Measurements from ENCODE around the gene TEAD1. TPM values are rescaled to one million over a fixed set of nuclear protein-coding genes. Genes with fewer than 3 reads are reported as not detected.

Gene TEAD1
- total RNA-seq, 4 donors from 2014 or later: 46.1 to 175 (median 126) TPM

GRCh38 chr11:12789054-12789453 lies 114.8 kb downstream of the TEAD1 start:
- in situ Hi-C loops (cut with MboI; ENCODE audit: low sequenced_read_pairs in 4 of 4): no loop called here
- Histone ChIP-seq H3K36me3 (no peaks in the 10 kb centered on the region), H3K4me1 (peaks cover 46 to 78% of the 10 kb centered on the region in 2 donors), H3K4me3 (no peak overlapping the region), H3K9me3 (no peaks in the 10 kb centered on the region), H3K27me3 (no peaks in the 10 kb centered on the region), H3K27ac (peak overlapping the region; percentile 64 to 95 (median 90))
- intact Hi-C loops (cut with DNase I; ENCODE audit: low total_unique reads): no loop called here
- TF ChIP-seq POLR2A (IDR thresholded peaks at IDR 0.05): no peak
- TF ChIP-seq, protein P1, sequence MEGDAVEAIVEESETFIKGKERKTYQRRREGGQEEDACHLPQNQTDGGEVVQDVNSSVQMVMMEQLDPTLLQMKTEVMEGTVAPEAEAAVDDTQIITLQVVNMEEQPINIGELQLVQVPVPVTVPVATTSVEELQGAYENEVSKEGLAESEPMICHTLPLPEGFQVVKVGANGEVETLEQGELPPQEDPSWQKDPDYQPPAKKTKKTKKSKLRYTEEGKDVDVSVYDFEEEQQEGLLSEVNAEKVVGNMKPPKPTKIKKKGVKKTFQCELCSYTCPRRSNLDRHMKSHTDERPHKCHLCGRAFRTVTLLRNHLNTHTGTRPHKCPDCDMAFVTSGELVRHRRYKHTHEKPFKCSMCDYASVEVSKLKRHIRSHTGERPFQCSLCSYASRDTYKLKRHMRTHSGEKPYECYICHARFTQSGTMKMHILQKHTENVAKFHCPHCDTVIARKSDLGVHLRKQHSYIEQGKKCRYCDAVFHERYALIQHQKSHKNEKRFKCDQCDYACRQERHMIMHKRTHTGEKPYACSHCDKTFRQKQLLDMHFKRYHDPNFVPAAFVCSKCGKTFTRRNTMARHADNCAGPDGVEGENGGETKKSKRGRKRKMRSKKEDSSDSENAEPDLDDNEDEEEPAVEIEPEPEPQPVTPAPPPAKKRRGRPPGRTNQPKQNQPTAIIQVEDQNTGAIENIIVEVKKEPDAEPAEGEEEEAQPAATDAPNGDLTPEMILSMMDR (IDR thresholded peaks at IDR 0.05 in 4 of 5, conservative IDR thresholded peaks at IDR 0.05 in 1 of 5): no peak
- no peak for DNase-seq
- ATAC-seq: peak in 1 of 2 donors; percentile 52

DNA sequence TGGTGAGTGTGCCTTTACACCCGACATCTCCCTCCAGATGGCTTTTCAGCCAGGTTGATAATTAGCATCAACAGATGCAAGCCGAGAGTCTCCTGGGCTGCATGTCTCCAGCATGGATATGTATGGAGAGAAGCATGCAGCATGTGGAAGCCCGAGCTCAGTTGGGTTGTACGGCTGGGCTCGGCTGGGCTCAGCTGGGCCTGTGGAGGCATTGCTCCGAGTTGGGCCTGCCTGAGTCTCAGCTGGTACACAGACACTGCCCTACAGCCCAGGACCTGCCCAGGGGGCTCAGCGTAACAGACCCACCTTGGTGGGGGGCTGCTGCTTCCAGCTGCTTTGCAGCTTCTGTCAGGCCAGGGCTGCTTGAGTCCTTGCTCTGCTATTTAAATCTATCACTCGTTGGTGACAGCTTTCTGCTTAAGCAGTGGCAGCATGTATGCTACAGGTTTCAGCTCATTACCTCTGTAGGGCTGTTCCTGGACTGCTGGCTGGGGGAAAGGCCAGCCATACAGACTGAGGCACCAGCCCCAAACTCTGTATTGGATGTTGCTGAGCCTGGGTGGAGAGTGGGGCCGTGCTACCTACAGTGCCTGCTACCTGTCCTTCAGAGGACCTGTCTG lies 115.5 kb downstream of the TEAD1 start:
- Histone ChIP-seq H3K27me3 (no peaks in the 10 kb centered on the region), H3K4me3 (no peak overlapping the region), H3K36me3 (no peaks in the 10 kb centered on the region), H3K9me3 (no peaks in the 10 kb centered on the region), H3K4me1 (peaks cover 46 to 78% of the 10 kb centered on the region in 2 donors), H3K27ac (peak overlapping the region; percentile 64 to 95 (median 90))
- in situ Hi-C loops (cut with MboI; ENCODE audit: low sequenced_read_pairs in 4 of 4): no loop called here
- ATAC-seq (no peak), DNase-seq (no peak)
- intact Hi-C loops (cut with DNase I; ENCODE audit: low total_unique reads): no loop called here
- TF ChIP-seq POLR2A (IDR thresholded peaks at IDR 0.05): no peak
- TF ChIP-seq, protein P1 (IDR thresholded peaks at IDR 0.05 in 4 of 5, conservative IDR thresholded peaks at IDR 0.05 in 1 of 5): no peak

DNA sequence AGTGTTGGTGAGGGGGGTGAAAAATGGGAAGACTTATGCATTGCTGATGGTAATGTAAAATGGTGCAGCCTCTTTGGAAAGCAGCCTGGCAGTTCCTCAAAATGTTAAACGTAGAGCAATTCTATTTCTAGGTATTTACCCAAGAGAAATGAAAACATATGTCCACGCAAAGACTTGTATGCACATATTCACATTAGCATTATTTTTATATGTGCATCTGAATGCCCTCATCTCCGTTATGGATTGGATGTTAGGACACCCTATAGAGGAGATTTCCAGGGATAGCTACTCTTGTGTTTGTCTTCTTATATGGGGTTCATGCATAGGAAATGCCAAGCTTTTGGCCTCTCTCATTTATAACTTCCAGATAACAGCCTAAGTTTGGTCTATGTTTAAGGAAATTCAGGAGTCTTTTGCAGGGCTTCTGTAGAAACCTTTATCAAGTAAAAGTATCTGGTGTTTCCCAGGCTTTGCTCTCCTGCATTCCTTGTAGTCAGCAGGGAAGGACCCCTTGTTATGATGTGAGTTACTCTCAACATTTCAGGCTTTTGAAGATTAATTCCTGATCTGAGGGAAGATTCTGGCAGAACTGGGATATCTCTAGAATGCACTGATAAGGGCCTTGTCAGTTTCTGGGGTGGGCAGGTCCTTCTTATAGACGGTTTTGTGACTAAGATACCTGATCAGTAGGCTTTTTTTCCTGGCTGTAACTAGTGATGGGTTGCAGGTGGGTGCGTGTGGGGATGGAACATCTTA lies 116.8 kb downstream of the TEAD1 start:
- no peak for ATAC-seq
- intact Hi-C loops (cut with DNase I; ENCODE audit: low total_unique reads) (no loop called here), in situ Hi-C loops (cut with MboI; ENCODE audit: low sequenced_read_pairs in 4 of 4) (no loop called here)
- no peaks in the 10 kb centered on the region for H3K36me3 ChIP-seq
- no peaks in the 10 kb centered on the region for H3K9me3 ChIP-seq
- no peak for TF ChIP-seq POLR2A (IDR thresholded peaks at IDR 0.05)
- TF ChIP-seq, protein P1 (IDR thresholded peaks at IDR 0.05 in 4 of 5, conservative IDR thresholded peaks at IDR 0.05 in 1 of 5): no peak
- peaks cover 36 to 66% of the 10 kb centered on the region in 2 donors for H3K4me1 ChIP-seq
- no peaks in the 10 kb centered on the region for H3K27me3 ChIP-seq
- no peak for DNase-seq
- H3K4me3 ChIP-seq: no peak overlapping the region
- peak overlapping the region in 3 of 4 donors; percentile 27 to 95 (median 56) for H3K27ac ChIP-seq

- in situ Hi-C loops (cut with MboI; ENCODE audit: low sequenced_read_pairs in 4 of 4): no loop called here
- intact Hi-C loops (cut with DNase I; ENCODE audit: low total_unique reads): no loop called here
- no peak for DNase-seq
- TF ChIP-seq POLR2A (IDR thresholded peaks at IDR 0.05): no peak
- TF ChIP-seq, protein P1 (IDR thresholded peaks at IDR 0.05 in 4 of 5, conservative IDR thresholded peaks at IDR 0.05 in 1 of 5): no peak
- H3K27me3 ChIP-seq: no peaks in the 10 kb centered on the region
- peaks cover 27 to 56% of the 10 kb centered on the region in 2 donors for H3K4me1 ChIP-seq
- peak overlapping the region in 3 of 4 donors; percentile 49 to 66 (median 56) for H3K27ac ChIP-seq
- no peak overlapping the region for H3K4me3 ChIP-seq
- H3K36me3 ChIP-seq: no peaks in the 10 kb centered on the region
- no peak for ATAC-seq
- H3K9me3 ChIP-seq: no peaks in the 10 kb centered on the region
Measured at GRCh38 chr11:12792018-12792417, 117.8 kb downstream of the TEAD1 start.

Data from gastrocnemius medialis (tissue), 4 donors.